Measurements from ENCODE around the gene GLMP. TPM values are rescaled to one million over a fixed set of nuclear protein-coding genes. Genes with fewer than 3 reads are reported as not detected.

GLMP gene
- total and polyA plus RNA-seq, 2 of the 13 experiments (the other 11 are each of a cell fraction or from before 2014, with no cell fraction given) = 44.6 to 75.8 TPM

- TF ChIP-seq PATZ1 (CRISPR knock-in tag; IDR thresholded peaks at IDR 0.05) (peak; percentile 21; the same call in 1 of the 2 replicates), CREB1 (IDR thresholded peaks at IDR 0.05) (peak; percentile 53; the same call in 1 of the 2 replicates), CREB1 (CRISPR knock-in tag; IDR thresholded peaks at IDR 0.05) (peak; percentile 88), JUN (CRISPR knock-in tag; IDR thresholded peaks at IDR 0.05) (no peak), RARG (CRISPR knock-in tag; IDR thresholded peaks at IDR 0.05; ENCODE audit: low read depth) (0 out of 2 replicates have a peak, but pooled peaks have one; percentile 67), PHF5A (CRISPR knock-in tag; IDR thresholded peaks at IDR 0.05; ENCODE audit: low read depth, unreplicated experiment) (no peak), HNF4A (CRISPR knock-in tag; IDR thresholded peaks at IDR 0.05) (peak; percentile 65), ZNF543 (CRISPR knock-in tag; IDR thresholded peaks at IDR 0.05) (peak; percentile 53; the same call in 1 of the 2 replicates), ZNF281 (CRISPR knock-in tag; IDR thresholded peaks at IDR 0.05; ENCODE audit: borderline replicate concordance) (peak; percentile 18; the same call in 1 of the 2 replicates), ZBTB37 (CRISPR knock-in tag; IDR thresholded peaks at IDR 0.05) (no peak), TFDP1 (CRISPR knock-in tag; IDR thresholded peaks at IDR 0.05; ENCODE audit: borderline replicate concordance) (peak; percentile 91), ZNF317 (CRISPR knock-in tag; IDR thresholded peaks at IDR 0.05) (no peak), FLYWCH1 (CRISPR knock-in tag; IDR thresholded peaks at IDR 0.05) (no peak), PCBP1 (IDR thresholded peaks at IDR 0.05; ENCODE audit: borderline replicate concordance, low read depth, low read length) (0 out of 2 replicates have a peak, but pooled peaks have one; percentile 33), GTF3A (CRISPR knock-in tag; conservative IDR thresholded peaks at IDR 0.05) (peak; percentile 71; the same call in 1 of the 2 replicates), NFYB (CRISPR knock-in tag; IDR thresholded peaks at IDR 0.05) (peak; percentile 73), ZNF777 (CRISPR knock-in tag; IDR thresholded peaks at IDR 0.05) (peak; percentile 31; the same call in 1 of the 2 replicates), TGIF2 (CRISPR knock-in tag; IDR thresholded peaks at IDR 0.05) (peak; percentile 86), MXD4 (CRISPR knock-in tag; IDR thresholded peaks at IDR 0.05) (peak; percentile 83), ZXDC (CRISPR knock-in tag; IDR thresholded peaks at IDR 0.05) (no peak)
Measured at GRCh38 chr1:156282479-156283222, 12.8 kb downstream of the GLMP start, which contains the start of gene SMG5 (continued).
